Central memory CD4-positive, alpha-beta T cell (primary cell): ENCODE data around the gene USP7.
"Not testable (repeated sequence)": the region's sequence is repeated elsewhere in the genome, so short reads cannot be mapped to it uniquely, and the experiment has no call there.

Experiments
- DNase-seq: peaks from one replicate; pipeline ENCODE4 v3.0.0; 2022

Gene USP7

DNA sequence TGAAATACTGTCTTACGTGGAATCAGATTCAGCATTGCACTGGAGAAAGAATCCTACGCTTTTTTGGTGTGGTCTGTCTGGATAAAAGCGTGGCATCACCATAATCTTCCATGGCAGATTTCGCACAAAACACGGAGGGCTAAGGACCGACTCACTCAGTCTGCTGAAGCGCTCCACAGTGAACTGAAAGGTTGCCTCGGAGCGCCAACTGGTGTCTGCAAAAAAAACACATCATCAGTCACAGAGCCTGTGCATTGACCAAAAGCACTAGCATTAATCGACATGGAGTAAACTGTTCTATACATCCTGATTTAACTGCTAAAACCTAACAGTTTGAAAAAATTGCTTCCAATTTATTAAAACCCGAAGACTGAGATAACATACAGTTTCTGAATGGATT is 40.5 kb downstream of the USP7 start:
- DNase-seq, result no peak

DNA sequence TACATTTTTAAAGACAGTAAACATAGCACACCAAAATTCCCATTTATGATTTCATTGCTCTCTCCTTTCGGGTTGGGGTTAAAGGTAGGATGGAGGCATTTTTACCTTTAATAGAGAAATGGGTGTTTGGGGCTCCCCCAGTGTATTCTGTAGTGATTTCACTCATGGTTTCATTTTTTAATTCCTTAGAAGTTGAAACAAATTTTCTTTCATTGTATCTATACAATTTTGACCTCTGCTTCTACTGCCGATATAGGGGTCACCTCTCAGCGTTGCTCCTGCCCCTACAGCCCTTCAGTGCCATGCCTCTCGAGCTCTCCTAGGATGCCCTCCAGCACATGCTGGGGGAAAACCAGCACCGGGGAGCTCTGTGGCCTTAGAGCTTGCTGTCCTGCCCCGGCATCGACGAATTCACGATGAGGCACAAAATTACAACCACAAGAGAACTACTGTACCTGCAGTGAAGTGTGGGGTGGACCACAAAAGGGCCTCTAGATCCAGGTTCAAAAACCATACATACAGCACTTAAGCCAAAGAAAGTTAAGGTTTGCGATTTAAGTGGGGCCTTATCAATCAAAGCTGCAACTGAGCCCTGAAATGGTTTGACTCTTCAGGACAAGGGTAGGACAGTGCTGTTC is 42.2 kb downstream of the USP7 start:
- DNase-seq, result no peak

DNA sequence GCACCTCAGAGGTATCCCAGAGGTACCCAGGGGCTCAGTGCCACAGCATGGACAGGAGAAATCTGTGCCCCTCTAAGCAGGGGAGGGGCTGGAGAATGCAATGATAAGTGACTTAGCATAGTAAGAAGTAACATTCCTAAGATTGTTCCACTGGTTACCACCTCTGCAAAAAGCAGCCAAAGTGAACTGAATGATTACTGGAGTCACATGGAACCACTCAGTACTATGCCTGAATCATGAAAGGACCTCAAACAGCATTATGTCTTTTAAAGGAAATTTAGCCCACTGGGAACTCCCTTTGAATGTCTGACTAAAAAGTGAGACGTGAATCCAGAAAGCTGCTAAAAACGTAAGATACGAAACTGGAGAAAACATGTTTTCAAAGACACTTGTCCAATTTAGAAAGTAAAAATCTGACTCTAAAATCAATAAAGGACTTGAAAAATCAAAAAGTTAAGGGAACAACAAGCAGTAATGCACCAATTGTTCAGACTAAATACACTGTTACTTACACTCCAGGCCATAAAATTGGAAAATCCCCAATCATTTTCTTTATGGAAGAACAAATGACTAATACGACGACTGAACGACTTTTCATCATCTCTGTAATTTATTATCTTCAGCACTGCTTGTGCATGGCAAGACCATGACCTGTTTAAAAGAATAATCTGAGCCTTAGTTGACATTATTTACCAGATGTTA is 42.9 kb downstream of the USP7 start:
- DNase-seq, result no peak

DNA sequence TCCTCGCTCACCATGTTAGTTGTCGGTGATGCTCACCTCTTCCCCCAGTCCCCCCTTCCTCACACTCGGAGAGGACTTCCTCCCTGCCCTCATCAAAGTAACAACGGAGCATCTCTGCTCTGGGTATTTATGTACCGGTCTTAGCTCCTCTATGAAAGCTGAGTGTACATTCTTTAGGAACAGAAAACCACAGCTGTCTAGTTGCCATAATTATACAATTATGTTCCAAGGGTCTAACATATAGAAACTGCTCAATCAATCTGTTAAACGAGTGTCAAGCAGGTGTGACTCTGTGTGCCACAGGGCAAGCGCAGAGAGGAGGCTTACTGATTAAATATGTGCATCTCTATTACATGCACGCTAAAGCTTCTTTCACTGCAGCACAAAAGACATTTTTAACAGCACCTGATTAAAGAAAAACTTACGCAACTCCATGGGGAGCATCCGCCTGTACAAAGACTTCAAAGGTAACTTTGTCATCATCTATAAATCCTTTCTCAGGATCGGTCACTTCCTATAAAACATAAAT is 43.7 kb downstream of the USP7 start:
- peak; percentile 15 for DNase-seq

DNA sequence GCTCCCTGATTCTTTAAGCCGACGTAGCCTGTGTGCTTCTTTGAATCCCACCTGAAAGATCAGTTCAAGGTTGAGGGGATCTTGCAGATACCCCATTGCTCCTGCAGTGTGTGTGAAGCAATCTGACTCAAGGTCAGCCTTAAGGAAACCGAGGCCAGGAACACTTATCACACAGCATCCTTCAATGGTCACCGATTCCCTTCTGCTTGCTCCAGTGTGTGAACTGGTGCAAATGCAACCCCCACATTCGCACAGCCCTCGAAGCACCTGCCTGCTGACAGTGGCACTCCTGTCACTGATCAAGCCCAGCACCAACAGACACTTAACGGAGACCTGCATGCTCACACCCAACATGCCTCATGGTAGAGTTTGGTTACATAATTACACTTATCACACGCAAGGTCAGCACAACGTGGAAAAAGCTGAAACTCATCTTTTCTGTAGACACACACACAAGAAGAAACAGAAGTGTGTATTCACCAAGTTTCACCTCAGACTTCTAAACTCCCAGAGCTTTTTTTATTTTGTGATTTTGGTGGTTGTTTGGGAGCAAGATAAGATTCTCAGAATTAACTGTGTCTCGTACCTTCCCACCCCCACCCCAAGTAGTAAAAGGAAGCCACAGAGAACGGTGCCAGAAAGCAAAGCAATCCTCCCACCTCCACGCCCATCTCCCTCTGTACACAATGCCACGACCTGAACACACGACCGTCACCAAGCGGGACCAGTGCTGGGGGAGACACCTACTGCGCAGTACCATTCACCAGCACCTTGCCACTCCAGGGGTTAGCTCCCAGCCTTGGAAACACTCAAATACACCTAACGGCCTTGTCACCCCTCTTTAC is 44.4 kb downstream of the USP7 start:
- no peak for DNase-seq

DNA sequence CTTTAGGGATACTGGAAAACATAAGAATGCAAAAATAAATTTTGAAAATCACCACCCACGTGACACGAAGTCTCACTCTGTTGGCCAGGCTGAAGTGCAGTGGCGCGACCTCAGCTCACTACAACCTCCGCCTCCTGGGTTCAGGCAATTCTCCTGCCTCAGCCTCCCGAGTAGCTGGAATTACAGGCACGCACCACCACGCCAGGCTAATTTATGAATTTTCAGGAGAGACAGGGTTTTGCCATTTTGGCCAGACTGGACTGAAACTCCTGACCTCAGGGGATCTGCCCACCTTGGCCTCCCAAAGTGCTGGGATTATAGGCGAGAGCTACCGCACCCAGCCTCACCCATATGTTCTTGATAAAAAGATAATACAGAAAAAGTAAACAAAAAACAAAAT is 46.4 kb downstream of the USP7 start:
- DNase-seq, result not testable (repeated sequence)

DNA sequence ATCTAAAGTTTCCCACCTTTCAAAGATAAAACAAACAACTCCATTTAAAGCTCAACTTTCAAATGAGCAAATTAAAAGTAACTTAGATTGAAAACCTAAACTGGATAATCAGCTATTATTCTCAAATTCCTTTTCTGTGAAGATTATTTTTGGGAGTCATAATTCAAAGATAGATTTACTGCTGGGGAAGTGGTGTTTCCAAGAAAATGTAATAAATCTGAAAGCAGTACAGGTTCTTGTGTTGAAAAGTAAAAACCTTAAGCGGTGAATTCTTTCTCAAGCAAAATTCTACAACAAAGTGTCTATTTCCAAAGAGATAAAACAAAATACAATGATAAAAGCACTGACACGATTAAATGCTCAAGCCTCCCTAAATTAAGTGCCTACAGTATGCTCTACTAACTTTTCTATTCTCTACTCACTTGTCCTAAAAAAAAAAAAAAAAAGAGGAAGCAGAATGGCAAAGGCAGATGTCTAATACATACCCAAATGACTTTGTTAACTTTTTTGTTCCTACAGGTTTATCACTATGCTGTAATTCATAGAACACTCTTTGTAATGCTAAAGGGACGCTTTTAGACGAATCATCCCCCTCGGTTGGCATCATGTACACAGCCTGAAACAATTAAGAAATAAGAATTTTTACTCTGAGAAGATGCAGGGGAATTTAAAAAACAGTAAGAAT is 47.0 kb downstream of the USP7 start:
- DNase-seq, result no peak

DNA sequence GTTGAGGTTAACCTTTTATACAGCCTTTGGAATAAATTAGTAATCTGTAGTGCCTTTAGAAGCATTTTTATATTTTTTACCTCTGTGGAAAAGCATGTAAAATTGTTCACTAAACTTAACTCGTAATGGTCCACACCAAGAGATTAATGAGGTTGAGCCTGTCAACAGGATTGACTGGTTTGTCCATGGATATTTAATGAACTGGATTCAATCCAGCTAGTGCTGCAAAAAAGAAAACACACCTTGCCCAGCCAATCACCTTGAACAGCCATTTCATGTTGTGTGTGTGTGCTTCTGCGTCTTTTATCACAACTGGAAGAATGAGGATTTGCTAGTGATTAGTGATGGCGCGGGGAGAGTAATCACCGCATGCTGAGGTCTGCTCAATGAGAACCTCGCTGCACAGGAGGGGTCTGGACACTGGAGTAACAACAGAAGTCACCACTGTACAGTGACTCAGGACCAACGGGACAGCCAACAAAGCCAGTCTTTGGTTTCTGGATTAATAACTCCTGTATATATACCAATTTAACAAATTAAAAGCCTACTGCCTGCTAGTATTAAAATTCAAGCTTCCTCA is 47.9 kb downstream of the USP7 start:
- no peak for DNase-seq

DNA sequence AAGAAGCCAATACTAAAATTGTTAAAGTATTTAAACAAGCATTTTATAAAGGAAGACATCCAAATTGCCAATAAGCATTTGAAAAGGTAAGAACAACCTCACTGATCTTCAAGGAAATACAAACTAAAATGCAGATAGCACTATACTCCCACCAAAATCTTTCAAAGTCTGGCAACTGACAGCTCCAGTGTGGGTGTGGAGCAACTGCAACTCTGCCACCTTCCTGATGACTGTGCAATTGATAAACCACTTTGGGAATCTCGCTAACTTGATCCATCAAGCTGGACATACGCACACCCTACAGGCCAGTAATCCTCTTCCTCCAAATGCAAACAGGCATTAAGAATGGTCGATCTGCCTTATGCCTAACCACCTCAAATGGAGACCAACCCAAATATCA is 49.6 kb downstream of the USP7 start:
- DNase-seq, result no peak

DNA sequence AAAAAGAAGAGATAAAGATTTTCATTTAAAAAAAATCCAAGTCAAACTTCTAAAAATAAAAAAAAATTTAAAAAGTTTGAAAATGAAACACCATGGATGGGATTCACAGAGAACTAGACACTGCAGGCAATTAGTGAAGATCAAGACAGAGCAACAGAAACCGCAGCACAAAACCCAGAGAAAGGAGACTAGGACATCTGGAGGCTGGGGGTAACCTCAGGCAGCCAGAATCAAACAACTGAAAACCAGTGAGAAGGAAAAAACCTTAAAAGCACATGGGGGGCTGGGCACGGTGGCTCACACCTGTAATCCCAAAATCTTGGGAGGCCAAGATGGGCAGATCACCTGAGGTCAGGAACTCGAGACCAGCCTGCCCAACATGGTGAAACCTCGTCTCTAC is 50.9 kb downstream of the USP7 start:
- no peak for DNase-seq

DNA sequence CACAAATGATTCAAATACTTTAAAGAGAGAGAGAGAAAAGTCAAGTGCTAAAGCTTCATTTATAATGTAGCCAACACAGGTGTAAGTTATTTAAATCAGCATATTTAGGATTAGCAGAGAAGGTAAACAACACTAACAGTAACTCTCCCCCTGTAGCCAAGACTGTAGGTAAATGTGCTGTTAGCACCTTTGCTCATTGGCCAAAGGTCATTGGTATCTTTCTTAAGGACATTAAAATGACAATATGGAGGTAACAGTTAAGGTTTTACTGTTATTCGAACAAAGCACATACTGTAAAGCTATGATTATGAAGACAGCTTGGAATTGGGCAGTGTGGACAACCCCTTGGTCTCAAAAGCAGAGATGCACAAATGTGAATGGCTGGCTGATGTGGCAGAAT is 52.9 kb downstream of the USP7 start:
- no peak for DNase-seq

DNA sequence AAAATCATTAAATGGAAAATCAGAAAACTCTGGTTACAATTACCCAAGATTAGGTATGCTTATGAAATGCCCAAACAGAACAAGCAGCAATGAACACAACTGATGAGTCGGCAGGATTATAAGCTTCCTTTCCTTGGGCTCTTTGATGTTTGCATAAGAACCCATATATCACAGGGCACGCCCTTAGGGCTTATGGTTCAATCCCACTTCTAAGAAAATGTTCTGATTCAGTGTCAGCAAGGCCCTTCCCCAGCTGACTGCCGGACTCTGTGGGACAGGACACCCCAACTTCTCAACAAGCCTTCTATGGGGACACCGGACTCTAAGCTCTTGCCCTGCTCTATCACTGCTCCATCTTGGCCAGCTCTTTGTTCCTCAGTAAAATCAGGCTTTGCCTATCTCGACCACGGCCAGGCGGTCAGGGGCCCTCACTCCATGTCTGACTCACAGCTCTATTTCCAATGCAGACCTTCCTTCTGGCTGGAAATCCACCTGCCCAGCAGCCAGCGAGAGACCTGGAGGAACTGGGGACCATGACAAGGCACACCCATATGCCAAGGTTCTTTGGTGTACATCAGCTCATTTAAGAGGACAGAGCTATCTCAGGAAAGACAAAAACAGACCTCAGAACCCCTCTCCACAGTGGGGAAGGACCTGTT is 54.8 kb downstream of the USP7 start:
- no peak for DNase-seq

DNA sequence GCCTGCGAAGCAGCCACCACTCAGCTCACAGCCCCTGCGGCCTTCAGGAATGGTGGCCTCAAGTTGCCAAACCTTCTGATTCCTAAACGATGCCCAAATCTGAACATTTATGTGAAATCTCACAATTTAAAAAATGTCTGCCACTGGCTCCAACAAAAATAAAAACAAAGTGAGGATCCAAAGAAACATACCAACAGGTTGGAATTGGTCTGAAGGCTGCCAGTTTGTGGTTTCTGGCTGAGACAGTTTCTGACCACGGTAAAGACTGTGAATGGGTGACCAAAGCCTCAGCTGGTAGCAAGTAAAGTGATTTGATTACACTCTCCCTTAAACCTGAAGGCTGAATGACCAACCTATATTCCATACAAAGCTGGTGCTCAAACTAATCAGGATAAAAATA is 56.6 kb downstream of the USP7 start:
- DNase-seq, result no peak

DNA sequence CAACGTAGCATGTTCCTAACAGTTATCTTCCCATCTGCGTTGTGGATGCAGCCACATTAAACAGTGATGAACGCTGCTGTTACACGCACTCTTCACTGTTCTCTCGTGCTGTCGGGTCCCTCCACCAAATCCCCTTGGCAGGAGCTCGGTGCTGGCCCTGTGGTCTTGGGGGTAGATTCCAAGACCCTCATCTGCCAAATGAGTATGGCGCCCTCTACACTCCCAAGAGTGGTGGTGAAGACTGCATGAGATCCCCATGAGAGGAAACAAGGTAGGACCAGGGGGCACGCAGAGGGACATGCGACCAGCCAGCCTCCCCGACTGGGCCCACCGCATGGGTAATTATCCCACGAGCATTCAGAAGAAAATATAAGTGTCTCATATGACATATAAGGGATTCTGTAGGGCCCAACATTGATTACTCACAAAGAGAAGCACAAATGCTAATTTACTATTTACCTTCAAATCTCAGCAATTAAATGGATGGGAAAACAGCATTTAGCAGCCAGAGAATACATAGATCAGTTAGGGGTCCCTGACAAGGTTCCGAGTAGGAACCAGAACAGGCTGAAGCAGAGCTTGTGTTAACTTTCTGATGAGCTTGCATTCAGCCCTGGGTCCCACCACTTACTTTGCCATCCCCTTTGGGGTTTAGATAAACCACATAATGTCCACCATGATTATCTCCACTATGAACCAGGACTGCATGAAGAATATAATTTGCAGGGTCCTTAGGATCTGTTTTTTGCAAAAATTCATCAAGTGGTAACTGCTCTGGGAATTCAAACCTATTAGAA is 57.7 kb downstream of the USP7 start:
- no peak for DNase-seq

DNA sequence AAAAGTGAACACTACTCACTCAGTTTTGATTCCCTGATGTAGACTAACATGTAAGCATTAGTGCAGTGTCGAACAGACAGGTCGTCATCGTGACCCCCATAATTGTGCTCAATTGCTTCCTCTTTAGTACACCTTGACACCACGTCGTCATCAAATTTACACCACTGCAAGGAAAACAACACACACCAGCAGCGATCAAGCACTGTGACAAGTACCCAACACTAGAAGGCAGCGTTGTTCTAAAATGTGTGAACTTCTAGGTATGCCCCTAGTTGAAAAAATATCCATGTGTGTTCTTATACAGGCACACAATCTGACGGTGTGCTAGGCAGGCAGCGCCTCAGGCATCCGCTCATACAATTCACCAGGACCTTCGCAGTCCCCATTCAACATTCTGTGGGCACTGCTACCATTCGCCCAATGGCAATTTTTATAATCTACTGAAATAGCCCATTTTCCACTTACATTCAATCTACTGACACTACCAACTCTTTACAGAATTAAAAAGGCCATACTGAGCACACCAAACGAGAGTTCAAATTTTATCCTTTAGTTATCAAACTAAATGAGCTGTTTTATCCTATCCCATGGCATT is 58.4 kb downstream of the USP7 start:
- no peak for DNase-seq

DNA sequence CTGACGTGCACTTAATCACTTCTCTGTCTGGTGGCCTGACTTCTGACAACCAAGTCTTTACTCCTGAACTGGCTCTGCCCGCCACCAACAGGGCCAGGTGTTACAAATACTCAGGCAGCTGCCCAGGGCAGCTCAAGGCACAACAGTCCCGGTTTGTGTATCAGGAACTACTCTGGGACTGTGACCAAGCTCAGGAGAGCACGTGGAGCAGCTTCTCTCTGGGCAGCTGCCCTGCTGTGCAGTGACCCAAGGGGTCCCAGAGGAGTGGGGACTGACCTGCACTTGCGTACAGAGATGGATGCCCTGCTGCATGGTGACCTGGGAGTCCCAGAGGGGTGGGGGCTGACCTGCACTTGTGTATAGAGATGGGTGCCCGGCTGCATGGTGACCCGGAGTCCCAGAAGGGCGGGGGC is 59.7 kb downstream of the USP7 start:
- DNase-seq, result no peak

DNA sequence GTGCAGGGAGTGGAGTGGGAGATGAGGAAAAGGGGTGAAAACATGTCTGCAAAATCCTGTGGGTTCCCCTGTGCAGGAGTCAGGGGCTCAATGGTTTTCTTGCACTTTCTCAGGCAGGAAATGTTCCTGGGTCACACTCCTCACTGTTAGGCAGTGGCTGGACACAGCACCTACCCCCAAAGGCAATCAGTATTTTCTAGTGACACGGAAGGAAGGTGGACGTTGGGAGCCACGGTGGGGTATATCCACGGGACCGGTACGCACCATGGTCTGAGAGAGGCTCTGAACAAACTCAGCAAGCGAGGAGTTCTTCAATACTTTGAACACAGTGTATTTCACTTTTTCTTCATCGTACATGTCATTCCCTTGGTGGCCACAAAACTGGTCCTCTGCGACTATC is 60.7 kb downstream of the USP7 start:
- DNase-seq, result no peak

DNA sequence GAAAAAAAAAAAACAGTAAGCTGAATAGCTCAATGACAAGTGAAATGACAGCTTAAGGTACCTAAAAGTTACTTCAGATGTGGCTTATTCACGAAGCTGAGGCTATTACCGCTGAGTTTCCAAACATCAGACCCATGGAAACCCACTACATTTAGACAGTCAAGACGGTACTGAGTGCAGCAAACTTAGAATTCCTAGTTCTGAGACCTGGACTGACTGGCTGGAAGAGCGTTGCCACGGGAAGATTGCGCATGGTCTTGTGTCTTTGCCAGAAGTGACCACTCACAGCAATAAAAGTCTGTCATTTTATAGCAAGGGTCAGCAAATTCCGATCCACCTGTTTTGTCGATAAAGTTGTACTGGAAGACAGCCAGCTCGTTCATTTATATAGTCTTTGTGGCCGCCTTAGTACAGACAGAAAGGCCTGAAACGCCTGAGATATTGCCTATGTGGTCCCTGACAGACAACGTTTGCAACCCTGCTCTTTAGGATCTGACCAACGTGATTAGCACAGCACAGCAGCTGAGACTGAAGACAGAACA is 62.3 kb downstream of the USP7 start:
- no peak for DNase-seq

DNA sequence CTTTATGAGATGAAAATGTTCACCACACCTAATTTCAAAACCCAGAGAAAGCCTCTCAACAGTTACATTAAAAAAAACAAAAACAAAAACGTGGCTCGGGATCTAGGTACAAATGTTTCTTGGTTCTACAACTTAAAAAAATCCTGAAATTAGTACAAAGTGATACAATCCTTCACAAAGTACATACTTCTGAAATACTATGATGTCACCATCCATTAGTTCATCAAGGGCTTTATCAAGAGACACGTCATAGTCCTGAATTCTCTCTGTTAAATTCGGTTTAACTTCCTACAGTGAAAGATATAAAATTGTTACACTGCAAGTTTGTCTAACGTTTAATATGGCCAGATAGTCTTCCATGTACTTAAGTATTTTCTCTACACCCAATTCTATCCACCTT is 63.4 kb downstream of the USP7 start:
- no peak for DNase-seq

DNA sequence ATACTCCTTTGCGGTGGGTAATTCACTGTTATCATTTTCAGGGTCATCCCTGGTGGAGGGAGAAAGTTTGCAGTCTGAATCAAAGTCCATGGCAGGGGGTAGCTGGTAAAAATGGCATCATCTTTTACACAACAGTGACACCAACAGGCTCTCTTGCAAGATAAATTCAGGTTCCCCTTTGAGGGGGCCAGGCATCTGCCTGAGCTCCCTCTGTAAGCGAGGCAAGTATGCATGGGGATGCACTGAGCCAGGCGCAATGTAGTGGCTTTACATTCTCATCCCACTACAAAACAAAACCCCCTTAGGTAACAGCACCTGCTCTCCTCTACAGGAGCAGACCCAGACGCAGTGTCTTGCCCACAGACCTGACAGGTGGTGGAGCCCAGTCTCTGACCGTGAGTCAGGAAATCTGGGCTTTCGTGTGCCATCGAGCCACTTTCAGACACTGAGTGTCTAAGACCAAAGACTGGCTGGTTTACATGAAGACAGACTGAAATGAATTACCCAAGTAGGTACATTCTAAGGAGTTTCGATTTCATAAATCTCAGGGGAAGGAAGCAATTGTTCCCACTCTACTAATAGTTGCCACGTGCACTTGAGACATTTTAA is 63.9 kb downstream of the USP7 start:
- no peak for DNase-seq
